HG02938 (cell line): ENCODE measurements around the gene NPDC1.
"Not testable (repeated sequence)": the region's sequence is repeated elsewhere in the genome, so short reads cannot be mapped to it uniquely, and the experiment has no call there.

Experiments
- ATAC-seq: cut with Tn5 transposase; IDR thresholded peaks from one replicate; pipeline ENCODE4 v1.9.1; 2021; ENCODE audit warnings: mild to moderate bottlenecking, moderate library complexity; ENCODE audit not compliant: unreplicated experiment

The NPDC1 gene

DNA sequence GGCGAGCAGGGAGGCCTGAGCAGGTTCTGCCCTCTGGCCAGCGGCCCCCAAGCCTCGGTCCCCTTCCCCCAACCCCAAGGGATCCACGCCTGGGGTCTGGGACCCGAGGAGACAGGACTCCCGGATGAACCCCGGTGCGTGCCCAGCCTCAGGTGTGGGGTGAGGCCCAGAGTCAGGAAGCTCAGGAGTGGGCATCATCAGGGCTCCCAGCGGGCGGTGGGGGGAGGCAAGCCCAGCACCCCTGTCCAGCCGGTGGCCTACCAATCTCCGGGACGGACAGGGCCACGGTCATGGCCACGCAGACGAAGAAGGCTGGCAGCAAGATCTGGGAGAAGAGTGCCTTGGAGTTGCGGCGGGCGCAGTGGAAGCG lies 32.4 kb downstream of the NPDC1 start:
- ATAC-seq: no peak

DNA sequence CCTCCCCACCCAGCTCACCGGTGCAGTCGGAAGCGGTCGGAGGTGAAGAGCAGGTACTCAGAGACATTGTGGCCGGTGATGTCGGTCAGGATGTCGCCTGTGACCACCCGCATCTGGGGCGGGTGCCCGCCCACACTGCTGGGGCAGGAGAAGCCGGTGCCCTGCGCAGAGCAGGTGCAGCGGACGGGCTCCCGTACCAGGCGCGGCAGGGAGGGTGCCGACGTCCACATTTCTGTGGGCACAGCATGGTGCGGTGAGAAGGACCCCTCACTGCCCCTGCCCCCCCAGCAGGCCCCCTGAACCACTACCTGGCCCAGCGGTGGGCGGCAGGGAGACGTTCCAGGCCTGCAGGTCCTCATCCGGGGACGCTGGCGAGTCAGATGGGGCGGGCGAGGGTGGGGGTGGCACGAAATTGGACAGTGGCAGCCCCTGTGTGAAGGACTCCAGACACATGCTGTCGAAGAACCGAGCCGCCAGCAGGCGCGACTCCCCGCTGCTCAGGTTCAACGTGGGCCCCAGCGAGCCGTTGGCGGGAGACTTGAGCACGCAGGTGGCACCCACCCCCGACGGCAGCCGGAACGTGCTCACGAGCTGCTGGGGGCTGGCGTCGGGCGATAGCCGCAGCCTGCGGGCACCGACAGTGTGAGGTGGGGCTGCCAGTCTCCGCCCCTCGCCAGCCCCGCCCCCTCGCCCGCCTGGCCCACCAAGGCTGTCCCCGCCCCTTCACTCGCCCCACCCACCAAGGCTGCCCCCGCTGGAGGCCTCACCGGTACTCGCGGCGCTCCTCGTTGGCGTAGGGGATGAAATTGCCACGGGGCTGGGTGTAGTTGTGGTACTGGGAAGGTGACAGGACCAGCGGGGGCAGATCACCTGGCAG lies 33.0 kb downstream of the NPDC1 start:
- no peak for ATAC-seq

DNA sequence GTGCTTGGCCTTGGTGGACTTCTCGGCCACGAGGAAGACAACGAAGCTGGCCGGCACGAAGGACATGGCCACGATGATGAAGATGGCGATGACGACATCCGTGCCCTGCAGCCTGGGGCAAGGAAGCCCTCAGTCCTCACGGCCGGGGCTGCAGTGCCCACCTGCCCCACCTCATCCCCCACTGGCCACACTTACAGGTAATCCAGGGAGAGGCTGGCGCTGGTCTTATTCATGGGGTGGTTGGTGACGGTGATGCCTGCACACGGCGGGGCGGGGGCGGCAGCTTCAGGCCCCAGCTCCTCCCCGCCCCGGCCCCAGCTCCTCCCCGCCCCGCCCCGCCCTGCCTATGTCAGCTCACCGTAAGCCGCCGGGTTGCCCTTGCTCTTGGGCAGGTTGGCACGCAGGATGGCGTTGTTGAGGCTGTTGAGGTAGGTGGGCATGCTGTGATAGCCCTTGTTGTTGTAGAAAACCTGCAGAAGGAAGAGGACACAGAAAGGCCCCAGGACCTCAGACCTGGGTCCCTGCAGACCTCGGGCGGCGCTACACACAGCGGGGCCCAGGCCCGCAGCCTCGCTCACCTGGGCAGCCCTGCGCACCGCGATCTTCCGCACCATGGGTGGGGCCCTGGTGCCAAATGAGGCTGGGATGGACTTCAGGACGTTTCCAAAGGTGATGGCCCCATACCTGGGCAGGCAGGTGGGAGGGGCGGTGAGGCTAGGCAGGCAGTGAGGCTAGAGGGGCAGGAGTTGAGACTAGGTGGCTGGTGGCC lies 33.9 kb downstream of the NPDC1 start:
- no peak for ATAC-seq

DNA sequence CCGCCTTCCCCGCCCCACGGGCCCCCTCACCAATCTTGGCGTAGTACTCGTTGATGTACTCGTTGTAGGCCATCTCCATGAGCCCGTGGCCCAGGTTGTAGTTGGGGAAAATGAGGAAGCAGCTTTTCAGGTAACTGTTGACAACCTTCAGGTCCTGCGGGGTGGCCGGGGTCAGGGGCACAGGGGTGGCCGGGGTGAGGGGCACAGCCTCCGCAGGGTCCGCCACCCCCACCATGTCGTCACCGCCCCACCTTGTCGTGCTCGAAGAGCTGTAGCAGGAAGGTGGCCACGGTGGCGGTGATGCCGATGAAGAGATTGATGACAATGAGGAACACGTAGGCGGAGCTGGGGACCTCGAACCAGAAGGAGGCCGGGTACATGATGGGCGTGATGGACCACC lies 34.8 kb downstream of the NPDC1 start:
- ATAC-seq: no peak

DNA sequence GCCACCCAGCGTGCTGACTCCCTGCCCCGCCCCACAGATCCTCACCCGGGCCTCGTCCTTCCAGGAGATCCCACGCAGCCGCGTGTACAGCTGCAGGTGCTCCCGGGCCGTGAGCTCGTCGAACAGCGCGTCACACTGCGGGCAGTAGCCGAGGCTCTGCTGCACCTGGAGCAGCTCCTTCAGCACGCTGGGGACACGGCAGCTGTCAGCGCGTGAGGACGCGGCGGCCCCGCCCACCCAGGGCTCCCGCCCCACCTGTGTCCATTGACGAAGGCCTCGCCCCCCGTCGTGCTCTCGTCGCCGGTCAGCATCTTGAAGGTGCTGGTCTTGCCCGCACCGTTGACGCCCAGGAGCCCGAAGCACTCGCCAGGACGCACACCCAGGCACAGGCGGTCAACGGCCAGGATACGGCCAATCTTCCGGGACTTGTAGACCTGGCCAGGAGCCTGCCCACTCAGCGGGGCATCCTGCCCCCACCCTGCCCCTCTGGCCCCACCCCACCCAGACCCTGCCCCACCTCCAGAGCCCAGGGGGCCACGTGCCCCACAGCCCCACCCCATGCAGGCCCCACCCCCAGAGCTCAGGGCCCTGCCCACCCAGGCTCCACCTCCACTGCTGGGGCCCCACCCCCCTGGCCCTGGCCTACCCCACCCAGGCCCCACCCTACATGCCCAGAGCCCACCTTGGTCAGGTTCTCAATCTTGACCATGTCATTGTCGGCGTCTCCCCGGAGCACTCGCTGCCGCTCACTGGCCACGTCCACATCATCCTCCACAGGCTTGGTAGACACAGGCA lies 35.8 kb downstream of the NPDC1 start:
- ATAC-seq: no peak

DNA sequence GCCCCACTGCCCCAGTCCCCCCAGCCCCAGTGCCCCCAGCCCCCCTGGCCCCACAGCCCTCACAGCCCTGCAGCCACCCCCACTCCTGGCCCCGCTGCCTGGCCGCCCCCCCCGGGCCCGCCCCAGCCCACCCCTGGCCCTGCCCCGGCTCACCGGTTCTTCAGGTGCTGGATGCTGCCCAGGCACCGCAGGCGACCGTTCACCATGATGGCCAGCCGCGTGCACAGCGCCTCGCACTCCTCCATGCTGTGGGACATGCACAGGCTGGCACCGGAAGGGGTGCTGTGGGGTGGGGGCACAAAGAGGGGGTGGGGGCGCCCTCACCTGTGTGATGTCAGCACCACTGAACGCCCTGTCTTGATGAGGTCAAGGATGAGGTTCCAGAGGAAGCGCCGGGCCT lies 36.8 kb downstream of the NPDC1 start:
- ATAC-seq: no peak

DNA sequence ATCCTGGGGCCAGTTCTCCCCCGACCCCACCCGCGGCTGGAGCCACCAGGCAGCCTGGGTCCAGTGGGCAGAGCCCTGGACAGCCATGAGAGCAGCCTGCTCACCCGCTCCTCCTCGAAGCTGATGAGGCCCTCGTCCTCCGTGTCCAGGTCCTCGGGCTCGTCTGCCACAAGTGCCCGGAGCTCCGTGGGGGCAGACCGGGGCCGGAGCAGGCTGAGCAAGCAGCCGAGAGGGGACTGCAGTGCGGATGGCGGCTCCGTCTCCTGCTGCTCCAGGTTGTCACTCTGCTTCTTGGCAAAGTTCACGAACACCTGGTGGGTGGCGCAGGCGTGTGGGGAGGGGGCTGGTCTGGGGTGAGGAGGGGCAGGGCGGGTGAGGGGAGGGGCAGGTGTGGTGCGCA lies 37.7 kb downstream of the NPDC1 start:
- ATAC-seq: no peak

DNA sequence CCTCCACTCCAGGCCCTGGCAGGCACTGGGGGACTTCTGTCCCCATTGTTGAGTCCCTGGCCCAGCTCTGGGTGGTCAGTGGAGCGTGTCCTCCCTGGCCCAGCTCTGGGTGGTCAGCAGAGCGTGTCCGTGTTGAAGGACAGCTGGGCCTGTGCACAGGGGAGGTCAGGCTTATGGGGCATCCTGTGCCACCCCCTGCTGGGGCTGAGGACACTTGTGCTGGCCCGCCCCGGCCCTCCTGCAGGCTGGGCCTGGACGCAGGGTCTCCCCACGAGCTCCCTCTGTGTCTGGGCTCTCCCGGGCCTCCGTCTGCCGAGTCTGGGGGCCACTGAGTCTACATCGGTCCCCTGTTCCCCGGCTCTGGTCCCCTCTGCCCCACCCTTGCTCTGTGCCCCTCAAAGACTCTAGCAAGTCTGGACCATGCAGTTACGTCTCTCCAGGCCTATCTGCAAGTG lies 38.1 kb downstream of the NPDC1 start:
- ATAC-seq: no peak

DNA sequence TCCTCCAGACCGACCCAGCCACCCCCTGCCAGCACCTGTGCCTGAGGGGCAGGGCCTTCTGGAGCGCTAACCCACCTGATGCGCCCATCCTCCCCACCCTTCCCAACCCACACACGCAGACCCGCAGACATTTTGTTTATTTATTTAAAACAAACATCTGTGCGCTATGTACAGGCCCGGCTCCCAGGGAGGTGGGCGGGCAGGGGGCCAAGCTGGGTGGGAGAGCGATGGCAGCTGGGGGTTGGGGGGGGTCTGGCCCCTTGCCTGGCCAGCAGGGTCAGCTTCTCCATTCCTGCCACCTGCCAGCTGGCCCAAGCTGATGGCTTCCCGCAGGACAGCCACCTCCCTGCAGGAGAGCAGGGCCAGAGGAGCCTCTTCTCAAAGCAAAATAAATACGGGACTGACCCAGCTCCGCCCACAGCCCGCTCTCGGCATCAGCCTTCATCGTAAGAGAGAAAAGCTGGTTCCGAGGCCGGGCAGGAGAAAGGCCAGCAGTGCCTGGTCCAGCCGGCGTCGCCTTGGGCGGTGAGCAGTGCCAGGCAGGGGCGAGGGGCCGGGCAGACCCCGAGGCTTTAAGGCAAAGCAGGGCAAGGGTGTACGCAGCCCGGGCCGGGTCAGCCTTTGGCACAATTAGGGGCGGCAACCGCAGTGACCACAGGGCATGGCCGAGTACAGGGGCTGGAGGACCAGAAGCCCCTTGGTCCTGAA lies 38.7 kb downstream of the NPDC1 start:
- ATAC-seq: no peak

DNA sequence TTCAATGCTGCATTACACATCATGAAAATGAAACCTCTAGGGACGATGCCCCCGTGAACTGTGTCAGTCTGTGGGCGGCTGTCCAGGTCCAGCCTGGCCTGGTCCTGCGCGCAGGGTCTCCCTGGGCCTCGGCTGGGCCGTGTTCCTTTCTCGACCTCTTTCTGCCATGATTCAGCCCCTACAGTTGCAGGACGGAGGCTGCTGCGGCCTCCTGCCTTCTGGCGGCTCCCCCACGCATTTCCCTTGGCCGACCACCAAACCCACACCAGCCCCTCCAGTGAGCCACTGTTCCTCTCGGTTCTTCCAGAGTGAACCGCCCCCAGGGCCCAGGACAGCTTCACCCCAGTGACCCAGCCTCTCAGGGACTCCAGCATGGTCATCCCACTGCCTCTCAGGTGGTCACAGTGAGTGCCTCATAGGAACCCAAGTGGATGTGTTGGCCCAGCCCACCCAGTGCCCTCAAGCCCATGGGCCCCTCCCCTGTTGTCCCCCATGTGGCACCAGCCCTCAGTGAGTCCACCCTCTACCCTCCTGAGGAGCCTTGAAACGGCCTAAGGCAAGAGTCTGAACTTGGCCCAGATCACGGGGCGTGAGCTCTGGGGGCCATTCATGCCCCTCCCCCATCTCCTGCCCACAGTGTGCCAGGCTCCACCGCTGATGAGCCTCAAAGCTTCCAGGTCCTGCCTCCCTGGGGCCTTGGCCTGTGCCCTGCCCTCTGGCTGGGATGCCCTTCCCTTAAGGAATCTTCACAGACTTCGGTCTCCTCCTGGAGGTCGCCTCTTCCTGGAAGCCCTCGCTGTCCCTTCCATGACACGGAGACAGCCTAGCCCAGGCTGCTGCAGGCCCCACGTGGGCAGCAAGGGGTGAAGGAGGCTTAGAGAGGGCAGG lies 39.6 kb downstream of the NPDC1 start:
- no peak for ATAC-seq

DNA sequence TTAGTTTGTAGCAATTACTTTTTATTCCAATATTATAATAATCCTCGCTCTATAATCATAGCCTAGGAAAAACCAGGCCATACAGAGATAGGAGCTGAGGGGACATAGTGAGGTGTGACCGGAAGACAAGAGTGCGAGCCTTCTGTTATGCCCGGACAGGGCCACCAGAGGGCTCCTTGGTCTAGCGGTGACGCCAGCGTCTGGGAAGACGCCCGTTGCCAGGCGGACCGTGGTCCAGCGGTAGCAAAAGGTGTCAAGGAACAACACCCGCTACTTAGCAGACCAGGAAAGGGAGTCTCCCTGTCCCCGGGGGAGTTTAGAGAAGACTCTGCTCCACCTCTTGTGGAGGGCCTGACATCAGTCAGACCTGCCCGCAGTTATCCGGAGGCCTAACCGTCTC lies 41.7 kb downstream of the NPDC1 start:
- ATAC-seq: not testable (repeated sequence)

DNA sequence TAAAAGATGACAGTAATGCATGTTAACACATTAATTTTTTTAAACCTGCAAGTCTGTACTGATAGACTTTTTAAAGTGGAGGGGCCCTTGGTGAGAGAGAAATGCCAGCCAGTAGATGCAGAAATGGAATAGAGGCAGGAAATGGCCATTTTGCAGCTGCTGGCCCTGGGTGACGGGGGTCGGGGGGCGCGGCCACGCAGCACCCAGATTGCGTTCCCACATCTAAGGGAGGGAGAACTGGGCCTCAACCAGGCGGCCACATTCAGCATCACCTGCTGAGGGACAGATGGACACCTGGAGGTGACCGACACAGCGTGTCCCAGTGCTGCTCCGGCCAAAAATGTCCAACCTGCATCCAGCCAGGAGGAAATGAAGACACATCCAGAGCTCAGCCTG lies 43.3 kb downstream of the NPDC1 start:
- no peak for ATAC-seq

DNA sequence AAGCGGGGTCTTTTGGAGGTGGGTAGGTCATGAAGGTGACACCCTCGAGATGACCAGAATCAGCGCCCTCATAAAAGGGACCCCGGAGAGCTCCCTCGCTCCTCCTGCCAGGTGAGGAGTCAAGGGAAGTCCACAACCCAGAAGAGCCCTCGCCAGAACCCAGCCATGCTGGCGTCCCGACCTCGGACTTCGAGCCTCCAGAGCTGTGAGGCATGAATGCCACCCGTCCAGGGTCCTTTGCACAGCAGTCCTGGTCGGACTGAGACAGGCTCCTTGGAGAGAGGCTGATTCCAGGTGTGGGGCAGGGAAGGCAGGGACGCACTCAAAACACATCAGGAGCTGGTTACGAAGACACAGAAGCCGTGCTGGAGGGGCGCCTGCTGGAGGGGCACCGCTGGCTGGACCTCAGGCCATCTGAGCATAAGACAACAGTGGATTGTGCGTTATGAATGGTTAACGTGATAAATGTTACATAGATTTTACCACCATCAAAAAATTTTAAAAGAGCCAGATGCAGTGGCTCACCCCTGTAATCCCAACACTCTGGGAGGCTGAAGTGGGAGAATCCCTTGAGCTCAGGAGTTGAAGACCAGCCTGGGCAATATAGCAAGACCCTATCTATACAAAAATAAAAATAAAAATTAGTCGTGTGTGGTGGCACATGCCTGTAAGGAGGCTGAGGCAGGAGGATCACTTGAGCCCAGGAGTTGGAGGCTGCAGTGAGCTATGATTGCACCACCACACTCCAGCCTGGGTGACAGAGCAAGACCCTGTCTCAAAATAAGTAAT lies 43.9 kb downstream of the NPDC1 start:
- ATAC-seq: no peak

DNA sequence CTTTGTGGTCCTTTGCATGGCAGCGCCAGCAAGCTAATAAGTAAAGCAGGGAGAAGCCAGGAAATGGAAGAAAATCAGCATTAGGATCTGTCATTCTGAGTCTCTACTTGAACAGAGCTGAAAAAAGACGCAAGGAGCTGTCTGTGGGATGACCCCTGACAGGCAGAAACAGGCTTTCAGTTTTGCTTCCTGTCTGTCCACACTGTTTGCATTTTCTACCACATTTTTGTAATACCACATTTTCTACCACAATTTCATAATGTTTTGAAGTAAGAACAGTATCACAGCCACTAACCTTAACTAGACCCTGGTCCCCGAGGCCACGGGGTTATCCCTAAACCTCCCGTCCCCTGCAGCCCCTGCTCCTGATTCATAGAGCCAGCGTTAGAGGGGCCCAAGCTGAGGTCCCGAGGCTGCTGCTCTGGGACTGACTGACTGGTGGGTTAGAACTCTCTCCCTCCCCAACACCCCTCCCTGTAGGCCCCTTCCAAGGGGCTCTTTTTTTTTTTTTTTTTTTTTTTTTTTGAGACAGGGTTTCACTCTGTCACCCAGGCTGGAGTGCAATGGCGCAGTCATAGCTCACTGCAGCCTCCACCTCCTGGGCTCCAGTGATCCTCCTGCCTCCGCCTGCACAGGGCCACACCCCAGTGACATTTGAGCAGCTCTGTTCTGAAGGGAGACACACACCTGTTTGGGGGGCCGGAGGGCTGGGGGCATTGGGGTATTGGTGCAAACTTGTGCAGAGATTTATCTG lies 45.6 kb downstream of the NPDC1 start:
- ATAC-seq: peak; percentile 83

DNA sequence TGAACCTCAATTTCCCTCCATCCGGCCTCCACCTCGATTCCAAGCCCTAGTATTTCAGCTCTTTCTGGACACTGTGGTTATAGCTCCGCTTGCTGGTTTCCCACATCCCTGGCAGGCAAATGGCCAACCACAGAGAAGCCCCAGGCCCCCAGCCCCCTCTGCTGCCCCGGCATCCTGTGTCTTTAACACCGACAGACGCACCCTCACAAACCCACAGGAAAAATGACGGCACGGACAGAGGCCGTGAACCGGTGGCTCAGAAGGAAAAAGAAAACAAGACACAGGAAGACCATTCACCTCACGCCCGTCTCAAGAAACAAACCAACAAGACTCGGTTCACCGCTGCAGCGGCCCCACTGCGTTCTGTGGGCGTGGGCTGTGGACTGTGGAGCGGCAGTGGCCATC lies 48.1 kb downstream of the NPDC1 start:
- ATAC-seq: no peak

DNA sequence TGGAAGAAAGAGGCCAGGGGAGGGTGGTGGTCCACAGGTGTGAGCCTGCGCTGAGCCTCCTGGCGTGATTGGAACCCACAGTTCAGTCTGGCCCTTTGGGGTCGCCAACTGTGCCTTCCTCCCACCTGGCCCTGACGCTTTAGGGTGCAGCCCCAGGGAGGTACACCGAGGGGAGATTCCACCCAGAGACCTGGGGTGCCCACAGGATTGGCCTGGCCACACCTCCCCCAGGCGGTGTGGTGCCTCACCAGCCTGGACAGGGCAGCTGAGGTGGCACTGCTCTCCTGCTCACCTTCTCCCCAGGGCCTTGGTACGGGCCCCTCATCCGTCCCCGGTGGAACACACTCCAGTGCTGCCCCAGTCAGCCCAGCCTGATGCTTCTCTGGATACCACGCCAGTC lies 48.6 kb downstream of the NPDC1 start:
- ATAC-seq: no peak

DNA sequence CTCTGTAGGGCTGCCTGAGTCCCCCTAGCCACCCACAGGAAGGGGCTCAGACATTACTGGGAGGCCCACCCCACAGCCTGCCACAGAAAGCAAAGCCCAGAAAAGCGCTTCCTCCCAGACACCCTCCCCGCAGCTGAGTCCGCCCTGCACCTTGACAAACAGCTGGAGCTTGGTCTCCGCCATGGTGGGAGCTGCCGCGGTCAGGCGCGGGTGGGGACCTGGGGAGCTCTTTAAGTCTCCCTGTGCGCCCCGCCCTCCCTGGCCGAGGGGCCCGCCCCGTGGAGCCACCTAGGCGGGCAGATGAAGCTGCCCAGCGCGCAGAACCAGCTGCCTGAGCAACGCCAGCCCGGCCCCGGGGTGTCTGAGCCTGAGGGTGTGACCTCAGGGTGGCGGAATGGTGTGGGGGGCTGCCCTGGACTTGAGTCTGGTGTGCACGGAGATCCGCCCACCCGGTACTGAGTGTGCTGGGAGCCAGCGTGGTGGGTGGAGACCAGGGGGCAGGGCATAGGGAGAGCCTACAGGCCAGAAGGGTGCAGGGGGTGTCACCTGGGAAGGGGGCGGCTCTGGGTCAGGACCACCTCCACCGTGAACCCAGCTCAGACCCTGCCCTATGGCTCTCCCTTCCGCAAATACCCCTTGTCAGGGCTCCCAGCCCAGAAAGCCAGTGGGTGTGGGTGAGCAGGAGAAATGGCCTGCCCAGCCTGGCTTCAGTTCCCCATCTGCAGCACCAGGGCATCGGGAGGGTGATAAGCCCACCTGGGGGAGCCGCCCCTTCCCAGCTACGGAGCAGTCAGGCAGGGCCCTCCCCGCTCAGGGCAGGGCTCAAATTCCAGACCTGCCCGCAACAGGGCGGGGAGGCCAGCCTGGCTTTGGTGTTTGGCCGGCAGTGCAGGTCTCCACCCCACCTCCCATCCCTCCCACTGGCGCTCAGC lies 49.4 kb downstream of the NPDC1 start, which contains the start of gene CLIC3:
TSS of gene CLIC3 (minus strand) at position 208 of the 932 bp plus-strand sequence. CDS start at position 183, 25 bp downstream.
- no peak for ATAC-seq
